Measurements from ENCODE around the gene TFAP2A.

DNA sequence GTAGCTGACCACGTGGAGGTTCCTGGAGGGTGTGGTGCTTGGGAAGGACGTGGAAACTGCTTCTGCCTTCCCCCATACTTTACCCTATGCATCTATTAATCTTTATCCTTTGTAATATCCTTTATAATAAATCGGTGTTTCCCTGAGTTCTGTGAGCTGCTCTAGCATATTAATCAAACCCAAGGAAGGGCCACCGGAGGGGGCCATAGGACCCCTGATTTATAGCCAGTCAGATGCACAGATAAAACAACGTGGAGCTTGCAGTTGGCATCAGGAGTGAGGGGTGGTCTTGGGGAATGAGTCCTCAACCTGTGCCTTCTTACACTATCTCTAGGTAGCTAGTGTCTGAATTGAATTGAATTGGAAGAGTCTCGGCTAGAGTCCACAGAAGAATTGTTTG lies 36.5 kb upstream of the TFAP2A start:
- TF ChIP-seq, protein P1, sequence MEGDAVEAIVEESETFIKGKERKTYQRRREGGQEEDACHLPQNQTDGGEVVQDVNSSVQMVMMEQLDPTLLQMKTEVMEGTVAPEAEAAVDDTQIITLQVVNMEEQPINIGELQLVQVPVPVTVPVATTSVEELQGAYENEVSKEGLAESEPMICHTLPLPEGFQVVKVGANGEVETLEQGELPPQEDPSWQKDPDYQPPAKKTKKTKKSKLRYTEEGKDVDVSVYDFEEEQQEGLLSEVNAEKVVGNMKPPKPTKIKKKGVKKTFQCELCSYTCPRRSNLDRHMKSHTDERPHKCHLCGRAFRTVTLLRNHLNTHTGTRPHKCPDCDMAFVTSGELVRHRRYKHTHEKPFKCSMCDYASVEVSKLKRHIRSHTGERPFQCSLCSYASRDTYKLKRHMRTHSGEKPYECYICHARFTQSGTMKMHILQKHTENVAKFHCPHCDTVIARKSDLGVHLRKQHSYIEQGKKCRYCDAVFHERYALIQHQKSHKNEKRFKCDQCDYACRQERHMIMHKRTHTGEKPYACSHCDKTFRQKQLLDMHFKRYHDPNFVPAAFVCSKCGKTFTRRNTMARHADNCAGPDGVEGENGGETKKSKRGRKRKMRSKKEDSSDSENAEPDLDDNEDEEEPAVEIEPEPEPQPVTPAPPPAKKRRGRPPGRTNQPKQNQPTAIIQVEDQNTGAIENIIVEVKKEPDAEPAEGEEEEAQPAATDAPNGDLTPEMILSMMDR (IDR thresholded peaks at IDR 0.05): no peak
- TF ChIP-seq POLR2A (IDR thresholded peaks at IDR 0.05): no peak

Data from right lobe of liver (tissue), 4 donors.